Chondrocyte (in vitro differentiated cells): ENCODE results near the gene RNU2-63P. TPM values are rescaled to one million over a fixed set of nuclear protein-coding genes. Genes with fewer than 3 reads are reported as not detected.
A peak's percentile ranks its signal among the peaks of the same experiment; 100 is the strongest.
"Not testable (repeated sequence)": the region's sequence is repeated elsewhere in the genome, so short reads cannot be mapped to it uniquely, and the experiment has no call there.

Source experiments
- DNase-seq: peaks from one replicate; pipeline ENCODE4 v3.0.0; 2021; ENCODE audit warnings: mixed read lengths, low spot score
- H3K27ac Mint-ChIP-seq: one replicate; pipeline ENCODE4 v1.8.0; 2021; ENCODE audit warnings: mild to moderate bottlenecking, moderate library complexity, mixed read lengths; ENCODE audit not compliant: unreplicated experiment
- H3K27me3 Mint-ChIP-seq: 2 replicates; pipeline ENCODE4 v1.8.0; 2021; ENCODE audit warnings: low read depth, mixed read lengths
- H3K36me3 Mint-ChIP-seq: 2 replicates; pipeline ENCODE4 v1.8.0; 2021; ENCODE audit warnings: low read depth, mixed read lengths
- H3K4me1 Mint-ChIP-seq: 2 replicates; pipeline ENCODE4 v1.8.0; 2021; ENCODE audit warnings: low read depth, mild to moderate bottlenecking, mixed read lengths
- H3K4me3 Mint-ChIP-seq: one replicate; pipeline ENCODE4 v1.8.0; 2021; ENCODE audit warnings: mild to moderate bottlenecking, moderate library complexity, mixed read lengths; ENCODE audit not compliant: unreplicated experiment
- H3K9me3 Mint-ChIP-seq: 2 replicates; pipeline ENCODE4 v1.8.0; 2021; ENCODE audit warnings: low read depth, mixed read lengths
- CTCF ChIP-seq: fragments of 200-600 bp; sonication (generic); IDR thresholded peaks from 2 replicates; pipeline ENCODE4 v1.5.0; 2021; ENCODE audit warnings: antibody characterized with exemption, mild to moderate bottlenecking, moderate library complexity
- total RNA-seq: library from RNA; stranded (reverse); gene quantifications from 3 replicates; pipeline ENCODE4 v1.2.1, GENCODE V29; 2021

Gene RNU2-63P
- total RNA-seq, 1 donor from 2014 or later = 2.7 TPM

- H3K27me3 Mint-ChIP-seq = no peaks in the 10 kb centered on the region
These were observed 8.2 kb upstream of the RNU2-63P start for GRCh38 chr2:88024509-88024908.

GRCh38 chr2:88022669-88022921 lies 6.2 kb upstream of the RNU2-63P start:
- H3K36me3 Mint-ChIP-seq = peaks cover 5% of the 10 kb centered on the region
- H3K27ac Mint-ChIP-seq = no peak overlapping the region
- H3K4me3 Mint-ChIP-seq = no peak overlapping the region
- no peaks in the 10 kb centered on the region for H3K9me3 Mint-ChIP-seq
- no peaks in the 10 kb centered on the region for H3K27me3 Mint-ChIP-seq
- DNase-seq = no peak
- H3K4me1 Mint-ChIP-seq = peaks cover 2% of the 10 kb centered on the region
- TF ChIP-seq CTCF = no peak

More at GRCh38 chr2:88024509-88024908, 8.2 kb upstream of the RNU2-63P start:
- no peaks in the 10 kb centered on the region for H3K9me3 Mint-ChIP-seq
- H3K36me3 Mint-ChIP-seq = peaks cover 19% of the 10 kb centered on the region
- no peak overlapping the region for H3K4me3 Mint-ChIP-seq
- no peaks in the 10 kb centered on the region for H3K4me1 Mint-ChIP-seq
- DNase-seq = no peak
- H3K27ac Mint-ChIP-seq = no peak overlapping the region
- no peak for TF ChIP-seq CTCF

GRCh38 chr2:88019985-88020384 lies 3.6 kb upstream of the RNU2-63P start:
- Mint-ChIP-seq H3K9me3 (no peaks in the 10 kb centered on the region), H3K27ac (no peak overlapping the region), H3K36me3 (no peaks in the 10 kb centered on the region)

GRCh38 chr2:88018909-88019308 lies 2.6 kb upstream of the RNU2-63P start:
- no peak for DNase-seq
- Mint-ChIP-seq H3K27ac (no peak overlapping the region), H3K4me1 (peaks cover 17% of the 10 kb centered on the region), H3K27me3 (no peaks in the 10 kb centered on the region), H3K9me3 (no peaks in the 10 kb centered on the region), H3K4me3 (no peak overlapping the region), H3K36me3 (no peaks in the 10 kb centered on the region)
- no peak for TF ChIP-seq CTCF

More at GRCh38 chr2:88019985-88020384, 3.6 kb upstream of the RNU2-63P start:
- Mint-ChIP-seq H3K4me1 (peaks cover 17% of the 10 kb centered on the region), H3K4me3 (no peak overlapping the region), H3K27me3 (no peaks in the 10 kb centered on the region)
- no peak for TF ChIP-seq CTCF
- DNase-seq = no peak

- DNase-seq, H3K27me3 Mint-ChIP-seq, H3K27ac Mint-ChIP-seq, H3K36me3 Mint-ChIP-seq, H3K9me3 Mint-ChIP-seq, H3K4me3 Mint-ChIP-seq: not testable (repeated sequence)
- peaks cover 17% of the 10 kb centered on the region for H3K4me1 Mint-ChIP-seq
These were observed 1.9 kb upstream of the RNU2-63P start for GRCh38 chr2:88018077-88018805.

- H3K9me3 Mint-ChIP-seq, DNase-seq, H3K27me3 Mint-ChIP-seq, H3K27ac Mint-ChIP-seq, H3K36me3 Mint-ChIP-seq: not testable (repeated sequence)
- peak overlapping the region; percentile 92 for H3K4me3 Mint-ChIP-seq
- H3K4me1 Mint-ChIP-seq = peaks cover 17% of the 10 kb centered on the region
These were observed 1.4 kb upstream of the RNU2-63P start for GRCh38 chr2:88017780-88018038.
